ENCODE data around the gene MAGEB16. TPM values are rescaled to one million over a fixed set of nuclear protein-coding genes. Genes with fewer than 3 reads are reported as not detected.

Gene MAGEB16
- not detected in 2 replicates for total RNA-seq (2012; rRNA removed)

DNA sequence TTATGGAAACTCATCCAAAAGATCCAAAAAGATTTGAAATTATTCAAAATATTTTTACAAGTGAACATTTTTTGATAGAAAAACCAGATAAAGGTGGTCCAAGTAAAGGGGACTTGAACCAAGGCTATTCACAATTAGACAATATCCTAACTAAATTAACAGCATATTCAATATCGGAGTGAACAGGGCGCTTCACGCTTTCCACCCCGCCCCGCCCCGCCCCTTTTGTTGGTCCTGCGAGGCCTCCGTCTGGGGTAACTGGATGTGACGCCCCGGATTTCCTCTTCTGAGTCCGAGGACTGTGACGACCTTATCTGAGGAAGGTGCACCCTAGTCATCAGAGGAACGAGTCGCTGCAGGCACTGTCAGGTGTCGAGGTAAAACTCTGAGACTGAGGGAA is at the start of gene MAGEB16:
MAGEB16 (plus strand) TSS at position 301 of the 400 bp plus-strand sequence. CDS start 3,855 bp downstream, outside the sequence.
- Histone ChIP-seq H3K9ac (ENCODE audit: low read depth, low read length) (no peak within 1 kb of the TSS), H3K36me3 (ENCODE audit: insufficient read depth, low read length) (no peaks in the 10 kb centered on the region), H3K9me3 (replicated peaks; ENCODE audit: low read length) (no peaks in the 10 kb centered on the region), H3K4me3 (ENCODE audit: low read length) (no peak within 1 kb of the TSS), H3K4me1 (ENCODE audit: control insufficient read depth, insufficient read depth, low read length) (no peaks in the 10 kb centered on the region), H3K4me2 (ENCODE audit: low read length) (no peak within 1 kb of the TSS), H3K27me3 (ENCODE audit: control insufficient read depth, insufficient read depth, low read length) (no peaks in the 10 kb centered on the region)

DNA sequence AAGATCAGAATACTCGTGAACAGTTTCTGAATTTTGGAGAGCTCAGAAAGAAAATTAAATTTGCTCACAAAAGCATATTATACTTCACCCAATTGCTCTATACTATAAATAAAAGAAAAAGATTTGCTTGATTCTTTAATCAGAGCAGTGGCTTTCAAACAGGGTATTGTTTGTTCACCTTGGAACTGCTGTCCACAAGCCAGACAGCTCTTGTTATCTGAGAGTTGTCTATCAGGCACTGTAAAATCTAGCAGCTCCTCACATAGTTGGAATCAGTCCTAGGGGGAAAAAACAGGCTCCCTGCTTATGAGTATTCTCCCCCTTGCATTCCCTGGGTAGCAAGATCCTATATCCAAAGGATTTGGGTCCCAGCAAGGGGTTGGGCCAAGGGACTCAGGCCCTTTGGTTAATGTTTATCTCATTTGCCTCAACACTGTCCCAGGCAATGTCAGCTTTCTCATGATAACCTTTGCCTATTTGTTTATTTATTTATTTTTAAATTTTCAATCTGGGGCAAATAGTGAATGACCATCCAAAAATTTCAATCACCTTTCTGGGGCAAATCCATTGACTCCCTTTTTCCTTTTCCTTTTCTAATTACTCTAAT is 24.1 kb upstream of the MAGEB16 start:
- no peak overlapping the region for H3K9ac ChIP-seq (ENCODE audit: low read depth, low read length)
- no peaks in the 10 kb centered on the region for H3K4me1 ChIP-seq (ENCODE audit: control insufficient read depth, insufficient read depth, low read length)
- no peaks in the 10 kb centered on the region for H3K36me3 ChIP-seq (ENCODE audit: insufficient read depth, low read length)
- no peak overlapping the region for H3K4me2 ChIP-seq (ENCODE audit: low read length)
- H3K4me3 ChIP-seq (ENCODE audit: low read length) = no peak overlapping the region
- no peaks in the 10 kb centered on the region for H3K9me3 ChIP-seq (replicated peaks; ENCODE audit: low read length)
- no peaks in the 10 kb centered on the region for H3K27me3 ChIP-seq (ENCODE audit: control insufficient read depth, insufficient read depth, low read length)

DNA sequence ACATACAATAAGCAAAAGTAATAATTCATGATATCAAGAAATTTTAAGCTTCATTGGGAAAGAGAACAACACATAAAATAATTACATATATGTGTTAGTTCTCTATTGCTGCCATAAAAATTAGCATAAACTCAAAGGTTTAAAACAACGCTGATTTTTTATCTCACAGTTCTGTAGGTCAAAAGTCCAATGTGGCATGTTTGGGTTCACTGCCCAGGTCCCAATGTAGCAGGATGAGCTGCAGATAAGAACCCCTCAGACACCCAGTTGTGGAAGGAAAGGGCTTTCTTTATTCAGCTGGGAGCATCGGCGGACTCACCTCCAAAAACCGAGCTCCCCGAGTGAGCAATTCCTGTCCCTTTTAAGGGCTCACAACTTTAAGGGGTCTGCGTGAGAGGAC is 13.1 kb upstream of the MAGEB16 start:
- H3K9ac ChIP-seq (ENCODE audit: low read depth, low read length) = no peak overlapping the region
- no peaks in the 10 kb centered on the region for H3K36me3 ChIP-seq (ENCODE audit: insufficient read depth, low read length)
- H3K4me3 ChIP-seq (ENCODE audit: low read length) = no peak overlapping the region
- H3K27me3 ChIP-seq (ENCODE audit: control insufficient read depth, insufficient read depth, low read length) = no peaks in the 10 kb centered on the region
- H3K4me2 ChIP-seq (ENCODE audit: low read length) = no peak overlapping the region
- no peaks in the 10 kb centered on the region for H3K9me3 ChIP-seq (replicated peaks; ENCODE audit: low read length)
- no peaks in the 10 kb centered on the region for H3K4me1 ChIP-seq (ENCODE audit: control insufficient read depth, insufficient read depth, low read length)

DNA sequence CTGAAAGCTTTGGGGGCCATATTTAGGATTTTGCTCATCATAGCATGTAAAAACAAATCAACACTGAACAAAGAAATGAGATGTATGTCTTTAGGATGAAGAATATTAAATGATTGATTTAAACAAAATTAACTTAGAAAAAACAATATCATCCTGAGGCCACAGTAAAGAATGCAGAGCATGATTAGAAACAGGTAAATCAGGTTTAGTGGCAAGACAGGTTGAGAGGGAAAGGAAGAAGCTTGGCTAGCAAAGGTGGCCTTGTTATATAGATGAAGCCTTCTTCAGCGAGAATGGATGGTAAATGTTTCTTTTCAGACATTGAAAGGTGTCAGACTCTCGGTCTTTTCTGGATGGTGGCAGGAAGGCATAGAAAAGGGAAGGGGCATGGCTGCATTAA is 11.9 kb upstream of the MAGEB16 start:
- no peaks in the 10 kb centered on the region for H3K27me3 ChIP-seq (ENCODE audit: control insufficient read depth, insufficient read depth, low read length)
- no peak overlapping the region for H3K4me2 ChIP-seq (ENCODE audit: low read length)
- no peak overlapping the region for H3K4me3 ChIP-seq (ENCODE audit: low read length)

DNA sequence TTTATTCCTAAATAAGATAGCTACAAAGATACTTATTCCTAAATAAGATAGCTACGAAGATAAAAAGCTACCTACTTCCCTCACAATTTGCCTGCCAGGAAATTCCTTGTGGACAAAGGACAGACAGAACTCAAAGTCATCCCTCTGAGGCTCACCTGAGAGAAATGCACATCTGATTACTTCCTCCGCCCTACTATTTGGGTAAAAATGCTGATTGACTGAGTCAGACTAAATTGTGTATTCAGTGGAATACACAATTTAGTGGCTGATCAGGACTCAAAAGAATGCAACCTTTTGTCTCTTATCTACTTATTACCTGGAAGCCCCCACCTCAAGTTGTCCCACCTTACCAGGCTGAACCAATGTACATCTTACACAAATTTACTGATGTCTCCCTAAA is 10.3 kb upstream of the MAGEB16 start:
- Histone ChIP-seq H3K4me2 (ENCODE audit: low read length) (no peak overlapping the region), H3K9ac (ENCODE audit: low read depth, low read length) (no peak overlapping the region), H3K9me3 (replicated peaks; ENCODE audit: low read length) (no peaks in the 10 kb centered on the region), H3K4me1 (ENCODE audit: control insufficient read depth, insufficient read depth, low read length) (no peaks in the 10 kb centered on the region), H3K27me3 (ENCODE audit: control insufficient read depth, insufficient read depth, low read length) (no peaks in the 10 kb centered on the region), H3K36me3 (ENCODE audit: insufficient read depth, low read length) (no peaks in the 10 kb centered on the region), H3K4me3 (ENCODE audit: low read length) (no peak overlapping the region)

More for the DNA sequence above, 11.9 kb upstream of the MAGEB16 start:
- H3K9ac ChIP-seq (ENCODE audit: low read depth, low read length) = no peak overlapping the region
- no peaks in the 10 kb centered on the region for H3K9me3 ChIP-seq (replicated peaks; ENCODE audit: low read length)
- no peaks in the 10 kb centered on the region for H3K36me3 ChIP-seq (ENCODE audit: insufficient read depth, low read length)
- no peaks in the 10 kb centered on the region for H3K4me1 ChIP-seq (ENCODE audit: control insufficient read depth, insufficient read depth, low read length)

DNA sequence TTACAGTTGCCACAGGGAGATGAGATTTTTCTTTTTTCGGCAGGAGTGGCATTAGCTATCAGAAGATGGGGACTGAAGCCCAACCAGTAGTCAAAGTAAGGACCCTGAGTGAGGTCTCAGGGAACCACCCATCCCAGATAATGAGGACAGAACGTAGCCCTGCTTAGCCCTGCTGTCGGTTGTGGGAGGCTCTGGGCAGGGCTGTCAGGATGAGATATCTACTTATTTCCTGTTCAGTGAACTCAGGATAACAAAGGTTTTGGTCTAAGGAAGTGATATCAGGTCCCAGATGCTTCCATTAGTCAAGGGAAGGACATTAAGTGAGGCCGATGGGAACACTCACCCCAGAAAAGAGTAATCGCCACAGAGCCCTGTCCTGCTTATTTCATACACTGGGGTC is 2.3 kb downstream of the MAGEB16 start:
- Histone ChIP-seq H3K4me2 (ENCODE audit: low read length) (no peak overlapping the region), H3K9me3 (replicated peaks; ENCODE audit: low read length) (no peaks in the 10 kb centered on the region), H3K9ac (ENCODE audit: low read depth, low read length) (no peak overlapping the region), H3K27me3 (ENCODE audit: control insufficient read depth, insufficient read depth, low read length) (no peaks in the 10 kb centered on the region), H3K4me1 (ENCODE audit: control insufficient read depth, insufficient read depth, low read length) (no peaks in the 10 kb centered on the region), H3K4me3 (ENCODE audit: low read length) (no peak overlapping the region), H3K36me3 (ENCODE audit: insufficient read depth, low read length) (no peaks in the 10 kb centered on the region)

DNA sequence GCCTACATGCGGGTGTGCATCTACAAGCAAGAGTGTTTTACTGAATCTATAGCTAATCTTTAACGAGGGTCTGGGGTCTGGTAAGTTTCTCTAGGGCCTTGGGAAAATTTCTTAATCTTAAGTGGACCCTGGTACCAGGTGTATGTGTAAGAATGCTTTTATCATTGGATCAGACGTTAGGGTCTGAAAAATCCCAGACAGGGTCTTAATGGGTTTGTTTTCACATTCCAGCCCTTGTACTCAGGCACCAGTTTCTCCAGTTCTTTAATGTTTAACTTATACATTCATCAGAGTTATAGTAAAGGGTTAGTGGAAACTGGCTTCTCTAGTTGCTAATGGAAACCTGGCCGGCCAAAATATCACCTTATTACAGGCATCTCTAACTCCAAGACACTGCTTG is 11.6 kb downstream of the MAGEB16 start:
- no peak overlapping the region for H3K4me2 ChIP-seq (ENCODE audit: low read length)
- H3K4me1 ChIP-seq (ENCODE audit: control insufficient read depth, insufficient read depth, low read length) = no peaks in the 10 kb centered on the region
- no peaks in the 10 kb centered on the region for H3K36me3 ChIP-seq (ENCODE audit: insufficient read depth, low read length)
- H3K9ac ChIP-seq (ENCODE audit: low read depth, low read length) = no peak overlapping the region
- no peaks in the 10 kb centered on the region for H3K9me3 ChIP-seq (replicated peaks; ENCODE audit: low read length)
- no peak overlapping the region for H3K4me3 ChIP-seq (ENCODE audit: low read length)
- H3K27me3 ChIP-seq (ENCODE audit: control insufficient read depth, insufficient read depth, low read length) = no peaks in the 10 kb centered on the region

DNA sequence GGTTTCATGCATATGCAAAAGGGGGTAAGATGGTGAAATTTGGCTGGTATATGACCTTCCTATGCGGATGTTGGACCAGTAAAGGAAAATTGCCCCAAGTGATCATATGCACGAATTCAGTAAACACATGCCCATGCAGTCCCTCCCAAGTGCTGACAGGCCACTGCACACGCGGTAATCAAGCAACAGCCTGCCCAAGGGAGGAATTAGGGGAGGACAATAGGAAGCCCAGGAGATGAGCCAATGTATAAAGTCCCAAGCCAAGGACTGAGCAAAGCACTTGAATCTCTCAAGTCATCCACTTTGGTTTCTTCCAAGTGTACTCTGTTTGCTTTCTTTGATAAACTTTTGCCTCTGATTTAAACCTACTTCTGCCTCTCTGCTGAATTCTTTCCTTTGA is 21.1 kb downstream of the MAGEB16 start:
- Histone ChIP-seq H3K36me3 (ENCODE audit: insufficient read depth, low read length) (no peaks in the 10 kb centered on the region), H3K4me1 (ENCODE audit: control insufficient read depth, insufficient read depth, low read length) (no peaks in the 10 kb centered on the region), H3K4me3 (ENCODE audit: low read length) (no peak overlapping the region), H3K27me3 (ENCODE audit: control insufficient read depth, insufficient read depth, low read length) (no peaks in the 10 kb centered on the region), H3K4me2 (ENCODE audit: low read length) (no peak overlapping the region), H3K9me3 (replicated peaks; ENCODE audit: low read length) (no peaks in the 10 kb centered on the region), H3K9ac (ENCODE audit: low read depth, low read length) (no peak overlapping the region)

DNA sequence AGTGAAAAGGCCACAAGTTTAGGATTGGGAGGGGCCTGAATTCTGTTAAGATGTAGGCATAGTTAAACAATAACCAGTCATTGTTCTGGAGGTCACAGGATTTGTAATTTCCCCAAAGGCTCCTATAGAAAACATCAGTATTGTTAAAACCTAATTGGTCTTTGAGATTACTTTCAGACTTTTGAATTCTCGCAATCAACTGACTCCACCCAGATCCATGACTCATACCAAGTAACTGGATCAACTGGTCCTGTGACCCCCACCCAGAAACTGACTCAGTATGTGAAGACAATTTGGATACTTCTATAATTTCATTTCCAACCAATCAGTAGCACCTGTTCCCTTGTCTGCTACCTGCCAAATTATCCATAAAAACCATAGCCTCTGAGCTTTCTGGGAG is 28.4 kb downstream of the MAGEB16 start:
- H3K9ac ChIP-seq (ENCODE audit: low read depth, low read length) = no peak overlapping the region
- no peaks in the 10 kb centered on the region for H3K36me3 ChIP-seq (ENCODE audit: insufficient read depth, low read length)
- H3K4me3 ChIP-seq (ENCODE audit: low read length) = no peak overlapping the region
- no peaks in the 10 kb centered on the region for H3K9me3 ChIP-seq (replicated peaks; ENCODE audit: low read length)
- H3K4me1 ChIP-seq (ENCODE audit: control insufficient read depth, insufficient read depth, low read length) = no peaks in the 10 kb centered on the region
- H3K27me3 ChIP-seq (ENCODE audit: control insufficient read depth, insufficient read depth, low read length) = no peaks in the 10 kb centered on the region
- H3K4me2 ChIP-seq (ENCODE audit: low read length) = no peak overlapping the region

DNA sequence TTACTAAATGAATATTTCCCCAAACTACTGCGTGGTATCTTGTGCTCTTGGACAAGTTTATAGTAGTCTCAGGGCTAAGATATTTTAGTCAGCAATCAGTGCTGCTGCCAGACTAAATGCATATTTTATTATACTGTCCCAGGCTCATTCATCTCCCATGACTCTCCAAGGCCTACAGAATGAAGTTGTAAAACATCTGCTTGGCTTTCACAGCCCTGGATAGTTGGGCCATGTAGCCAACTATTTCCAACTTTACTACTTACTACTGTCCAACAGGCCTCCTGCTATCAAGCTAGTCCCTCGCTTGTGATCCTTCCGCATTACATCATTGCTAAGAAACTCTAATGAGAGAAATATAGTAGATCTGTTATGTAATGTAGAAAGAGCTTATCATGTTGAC is 31.4 kb downstream of the MAGEB16 start:
- Histone ChIP-seq H3K4me3 (ENCODE audit: low read length) (no peak overlapping the region), H3K27me3 (ENCODE audit: control insufficient read depth, insufficient read depth, low read length) (no peaks in the 10 kb centered on the region), H3K4me2 (ENCODE audit: low read length) (no peak overlapping the region), H3K9ac (ENCODE audit: low read depth, low read length) (no peak overlapping the region), H3K9me3 (replicated peaks; ENCODE audit: low read length) (no peaks in the 10 kb centered on the region), H3K4me1 (ENCODE audit: control insufficient read depth, insufficient read depth, low read length) (no peaks in the 10 kb centered on the region), H3K36me3 (ENCODE audit: insufficient read depth, low read length) (no peaks in the 10 kb centered on the region)

DNA sequence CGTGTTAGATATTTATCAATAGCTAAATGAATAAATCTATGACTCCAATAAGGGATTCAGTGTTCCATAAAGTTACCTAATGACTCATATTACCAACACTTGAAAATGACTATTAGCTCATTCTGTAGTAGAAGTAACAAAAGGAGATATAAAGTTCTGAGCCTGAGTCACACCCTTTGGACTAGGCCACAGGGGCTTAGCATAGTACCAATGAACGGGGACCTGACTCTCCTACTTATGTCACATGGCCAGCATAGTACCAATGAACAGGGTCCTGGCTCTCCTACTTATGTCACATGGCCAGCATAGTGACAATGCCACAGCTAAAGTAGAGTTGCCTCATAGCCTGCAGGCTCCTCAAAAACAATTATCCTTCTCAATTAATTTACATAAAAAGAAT is 43.7 kb downstream of the MAGEB16 start:
- Histone ChIP-seq H3K9ac (ENCODE audit: low read depth, low read length) (no peak overlapping the region), H3K4me2 (ENCODE audit: low read length) (no peak overlapping the region), H3K4me3 (ENCODE audit: low read length) (no peak overlapping the region), H3K27me3 (ENCODE audit: control insufficient read depth, insufficient read depth, low read length) (no peaks in the 10 kb centered on the region), H3K4me1 (ENCODE audit: control insufficient read depth, insufficient read depth, low read length) (no peaks in the 10 kb centered on the region), H3K9me3 (replicated peaks; ENCODE audit: low read length) (no peaks in the 10 kb centered on the region), H3K36me3 (ENCODE audit: insufficient read depth, low read length) (no peaks in the 10 kb centered on the region)

DNA sequence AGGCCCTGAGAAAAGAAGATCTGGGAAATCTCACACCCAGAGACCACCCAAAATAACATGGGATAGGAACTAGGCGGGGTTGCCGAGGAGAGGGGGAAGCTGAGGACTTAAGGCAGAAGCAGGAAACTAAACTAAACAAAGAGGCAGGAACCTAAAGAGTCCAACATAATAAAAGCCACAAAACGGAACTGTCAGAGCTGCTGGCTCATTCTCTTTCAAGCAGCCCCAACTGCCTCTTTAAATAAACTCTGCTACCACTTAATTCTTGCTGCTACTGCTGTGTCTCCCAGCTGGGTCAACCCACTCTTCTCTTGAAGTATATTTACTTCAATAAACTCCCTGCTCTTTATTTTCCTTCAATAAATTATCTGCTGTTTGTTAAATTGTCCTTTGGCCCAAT is 44.5 kb downstream of the MAGEB16 start:
- H3K4me2 ChIP-seq (ENCODE audit: low read length) = no peak overlapping the region
- H3K36me3 ChIP-seq (ENCODE audit: insufficient read depth, low read length) = no peaks in the 10 kb centered on the region
- H3K9me3 ChIP-seq (replicated peaks; ENCODE audit: low read length) = no peaks in the 10 kb centered on the region
- H3K4me1 ChIP-seq (ENCODE audit: control insufficient read depth, insufficient read depth, low read length) = no peaks in the 10 kb centered on the region
- no peak overlapping the region for H3K9ac ChIP-seq (ENCODE audit: low read depth, low read length)
- no peaks in the 10 kb centered on the region for H3K27me3 ChIP-seq (ENCODE audit: control insufficient read depth, insufficient read depth, low read length)
- no peak overlapping the region for H3K4me3 ChIP-seq (ENCODE audit: low read length)

Measured in skeletal muscle satellite cell (primary cell).